ENCODE results near the gene GTSF1L. TPM values are rescaled to one million over a fixed set of nuclear protein-coding genes. Genes with fewer than 3 reads are reported as not detected.
A peak's percentile ranks its signal among the peaks of the same experiment; 100 is the strongest.

GTSF1L gene
- total RNA-seq, 1 donor from 2014 or later = not detected

- no peaks in the 10 kb centered on the region for H3K4me1 Mint-ChIP-seq
- peaks cover 6% of the 10 kb centered on the region for H3K36me3 Mint-ChIP-seq
- no peak overlapping the region for H3K4me3 Mint-ChIP-seq
- Histone ChIP-seq H3K27me3 (no peaks in the 10 kb centered on the region), H3K9me3 (ENCODE audit: low read depth) (no peaks in the 10 kb centered on the region), H3K4me3 (no peak overlapping the region), H3K4me2 (no peak overlapping the region), H3F3A (ENCODE audit: low read depth) (no peaks in the 10 kb centered on the region), H4K20me1 (ENCODE audit: low read depth) (no peaks in the 10 kb centered on the region), H3K36me3 (no peaks in the 10 kb centered on the region), H3K79me2 (ENCODE audit: low read depth) (no peaks in the 10 kb centered on the region), H3K4me1 (peaks cover 12% of the 10 kb centered on the region), H3K27ac (no peak overlapping the region), H2AFZ (replicated peaks) (no peak overlapping the region), H3K9ac (no peak overlapping the region)
- H3K27ac Mint-ChIP-seq = no peak overlapping the region
- TF ChIP-seq EZH2 (IDR thresholded peaks at IDR 0.05) (no peak), CTCF (IDR thresholded peaks at IDR 0.05) (no peak), EZH2phosphoT487 (IDR thresholded peaks at IDR 0.05) (no peak)
- no peaks in the 10 kb centered on the region for H3K27me3 Mint-ChIP-seq (ENCODE audit: insufficient read depth, low read depth)
- no peak for DNase-seq (ENCODE audit: low spot score)
- peaks cover 4% of the 10 kb centered on the region for H3K9me3 Mint-ChIP-seq
Measured at GRCh38 chr20:43723735-43724134, 3.1 kb downstream of the GTSF1L start.

GRCh38 chr20:43723186-43723585, 3.6 kb downstream of the GTSF1L start:
- H3K4me1 Mint-ChIP-seq = no peaks in the 10 kb centered on the region
- TF ChIP-seq EZH2phosphoT487 (IDR thresholded peaks at IDR 0.05) (no peak), EZH2 (IDR thresholded peaks at IDR 0.05) (no peak), CTCF (IDR thresholded peaks at IDR 0.05) (no peak)
- H3K4me3 Mint-ChIP-seq = no peak overlapping the region
- H3K36me3 Mint-ChIP-seq = peaks cover 6% of the 10 kb centered on the region
- H4K20me1 ChIP-seq (ENCODE audit: low read depth) = no peaks in the 10 kb centered on the region
- peaks cover 12% of the 10 kb centered on the region for H3K4me1 ChIP-seq
- H3K9ac ChIP-seq = no peak overlapping the region
- no peak overlapping the region for H2AFZ ChIP-seq (replicated peaks)
- H3K27me3 ChIP-seq = no peaks in the 10 kb centered on the region
- DNase-seq (ENCODE audit: low spot score) = no peak
- peaks cover 4% of the 10 kb centered on the region for H3K9me3 Mint-ChIP-seq
- no peak overlapping the region for H3K4me3 ChIP-seq
- no peaks in the 10 kb centered on the region for H3K27me3 Mint-ChIP-seq (ENCODE audit: insufficient read depth, low read depth)
- H3K9me3 ChIP-seq (ENCODE audit: low read depth) = no peaks in the 10 kb centered on the region
- H3F3A ChIP-seq (ENCODE audit: low read depth) = no peaks in the 10 kb centered on the region
- H3K36me3 ChIP-seq = no peaks in the 10 kb centered on the region
- H3K4me2 ChIP-seq = no peak overlapping the region
- H3K79me2 ChIP-seq (ENCODE audit: low read depth) = no peaks in the 10 kb centered on the region
- no peak overlapping the region for H3K27ac Mint-ChIP-seq
- H3K27ac ChIP-seq = no peak overlapping the region

GRCh38 chr20:43722153-43722505, 4.7 kb downstream of the GTSF1L start:
- Histone ChIP-seq H2AFZ (replicated peaks) (no peak overlapping the region), H3K9ac (no peak overlapping the region), H3K36me3 (no peaks in the 10 kb centered on the region), H3K9me3 (ENCODE audit: low read depth) (no peaks in the 10 kb centered on the region), H3F3A (ENCODE audit: low read depth) (no peaks in the 10 kb centered on the region), H3K79me2 (ENCODE audit: low read depth) (no peaks in the 10 kb centered on the region), H3K4me3 (no peak overlapping the region), H3K4me2 (peak overlapping the region; percentile 35), H3K27me3 (no peaks in the 10 kb centered on the region), H3K27ac (no peak overlapping the region), H4K20me1 (ENCODE audit: low read depth) (no peaks in the 10 kb centered on the region), H3K4me1 (peaks cover 12% of the 10 kb centered on the region)
- Mint-ChIP-seq H3K27ac (no peak overlapping the region), H3K27me3 (ENCODE audit: insufficient read depth, low read depth) (no peaks in the 10 kb centered on the region), H3K4me3 (no peak overlapping the region), H3K9me3 (peaks cover 4% of the 10 kb centered on the region), H3K36me3 (peaks cover 8% of the 10 kb centered on the region), H3K4me1 (no peaks in the 10 kb centered on the region)
- no peak for DNase-seq (ENCODE audit: low spot score)
- TF ChIP-seq CTCF (IDR thresholded peaks at IDR 0.05) = no peak
- TF ChIP-seq EZH2phosphoT487 (IDR thresholded peaks at IDR 0.05) = no peak
- TF ChIP-seq EZH2 (IDR thresholded peaks at IDR 0.05) = no peak

All from neural progenitor cell (in vitro differentiated cells).